GM13976 (cell line): ENCODE results near the gene PIK3AP1.

ENCODE experiments used
- DNase-seq: peaks from one replicate; pipeline ENCODE4 v3.0.0; 2012; ENCODE audit warnings: low spot score
- CTCF ChIP-seq: IDR thresholded peaks from 2 replicates; pipeline ENCODE4 v1.5.1; 2012; ENCODE audit warnings: borderline replicate concordance, mild to moderate bottlenecking; ENCODE audit not compliant: insufficient read depth; ENCODE audit errors: extremely low read depth, missing control alignments, control extremely low read depth
- in situ Hi-C: fragments of 300-500 bp; cut with MboI; formaldehyde crosslinking; loops from one replicate; pipeline ENCODE4 v1.12.0; 2022; ENCODE audit warnings: low sequenced_read_pairs, mixed read lengths, inconsistent platforms; ENCODE audit not compliant: unreplicated experiment

PIK3AP1 gene

GRCh38 chr10:96690755-96691730, 29.3 kb downstream of the PIK3AP1 start:
- no peak for TF ChIP-seq CTCF
- no peak for DNase-seq
- in situ Hi-C loops: no loop called here

GRCh38 chr10:96688789-96689188, 31.5 kb downstream of the PIK3AP1 start:
- DNase-seq: no peak
- in situ Hi-C loops: no loop called here
- TF ChIP-seq CTCF: no peak

- no peak for DNase-seq
- in situ Hi-C loops: no loop called here
- no peak for TF ChIP-seq CTCF
These were observed 32.8 kb downstream of the PIK3AP1 start for GRCh38 chr10:96687317-96688012.

- no peak for TF ChIP-seq CTCF
- in situ Hi-C loops: no loop called here
- no peak for DNase-seq
These were observed 33.8 kb downstream of the PIK3AP1 start for GRCh38 chr10:96686514-96686913.

- no peak for DNase-seq
- in situ Hi-C loops: no loop called here
- TF ChIP-seq CTCF: no peak
These were observed 35.0 kb downstream of the PIK3AP1 start for GRCh38 chr10:96685306-96685705.

GRCh38 chr10:96684826-96685225, 35.5 kb downstream of the PIK3AP1 start:
- no peak for DNase-seq
- no peak for TF ChIP-seq CTCF
- in situ Hi-C loops: no loop called here
